ENCODE results near the gene IL13RA2.

DNA sequence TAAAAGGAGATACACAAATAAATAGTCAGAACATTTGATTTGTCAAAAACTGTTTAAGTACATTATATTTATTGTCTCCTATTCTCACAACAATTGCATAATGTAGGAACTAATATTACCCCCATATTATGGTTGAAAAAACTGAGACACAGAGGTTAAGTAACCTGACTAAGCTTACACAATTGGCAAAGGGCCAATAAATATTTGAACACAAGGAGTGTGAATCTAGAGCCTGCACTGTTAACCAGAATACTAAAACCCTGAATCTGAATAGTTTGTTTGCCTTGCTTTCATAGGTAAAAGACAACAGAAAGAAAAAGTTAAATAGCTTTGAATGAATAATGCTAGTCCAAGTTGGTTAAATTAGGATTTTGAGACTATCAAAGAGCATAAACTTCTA lies 55.2 kb downstream of the IL13RA2 start:
- TF ChIP-seq, protein P1, sequence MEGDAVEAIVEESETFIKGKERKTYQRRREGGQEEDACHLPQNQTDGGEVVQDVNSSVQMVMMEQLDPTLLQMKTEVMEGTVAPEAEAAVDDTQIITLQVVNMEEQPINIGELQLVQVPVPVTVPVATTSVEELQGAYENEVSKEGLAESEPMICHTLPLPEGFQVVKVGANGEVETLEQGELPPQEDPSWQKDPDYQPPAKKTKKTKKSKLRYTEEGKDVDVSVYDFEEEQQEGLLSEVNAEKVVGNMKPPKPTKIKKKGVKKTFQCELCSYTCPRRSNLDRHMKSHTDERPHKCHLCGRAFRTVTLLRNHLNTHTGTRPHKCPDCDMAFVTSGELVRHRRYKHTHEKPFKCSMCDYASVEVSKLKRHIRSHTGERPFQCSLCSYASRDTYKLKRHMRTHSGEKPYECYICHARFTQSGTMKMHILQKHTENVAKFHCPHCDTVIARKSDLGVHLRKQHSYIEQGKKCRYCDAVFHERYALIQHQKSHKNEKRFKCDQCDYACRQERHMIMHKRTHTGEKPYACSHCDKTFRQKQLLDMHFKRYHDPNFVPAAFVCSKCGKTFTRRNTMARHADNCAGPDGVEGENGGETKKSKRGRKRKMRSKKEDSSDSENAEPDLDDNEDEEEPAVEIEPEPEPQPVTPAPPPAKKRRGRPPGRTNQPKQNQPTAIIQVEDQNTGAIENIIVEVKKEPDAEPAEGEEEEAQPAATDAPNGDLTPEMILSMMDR (IDR thresholded peaks at IDR 0.05): no peak
- no peak for TF ChIP-seq POLR2A (IDR thresholded peaks at IDR 0.05)
